HL-60 (cell line): Measurements from ENCODE around the gene DCP2.

Experiments used
- GABPA ChIP-seq: IDR thresholded peaks from 2 replicates; pipeline ENCODE4 v1.6.1; 2012; ENCODE audit warnings: low read depth
- POLR2AphosphoS5 ChIP-seq: IDR thresholded peaks from 2 replicates; pipeline ENCODE4 v1.6.1; 2012; ENCODE audit warnings: low read depth
- TF ChIP-seq, protein P1 (sequence below): IDR thresholded peaks from 2 replicates; pipeline ENCODE4 v1.6.1; 2012; ENCODE audit warnings: low read depth; ENCODE audit not compliant: insufficient replicate concordance
- TF ChIP-seq, protein P2 (sequence below): IDR thresholded peaks from one replicate; pipeline ENCODE4 v1.5.1; 2011; ENCODE audit warnings: low read length, control low read depth, inconsistent platforms; ENCODE audit not compliant: insufficient read depth

DNA sequence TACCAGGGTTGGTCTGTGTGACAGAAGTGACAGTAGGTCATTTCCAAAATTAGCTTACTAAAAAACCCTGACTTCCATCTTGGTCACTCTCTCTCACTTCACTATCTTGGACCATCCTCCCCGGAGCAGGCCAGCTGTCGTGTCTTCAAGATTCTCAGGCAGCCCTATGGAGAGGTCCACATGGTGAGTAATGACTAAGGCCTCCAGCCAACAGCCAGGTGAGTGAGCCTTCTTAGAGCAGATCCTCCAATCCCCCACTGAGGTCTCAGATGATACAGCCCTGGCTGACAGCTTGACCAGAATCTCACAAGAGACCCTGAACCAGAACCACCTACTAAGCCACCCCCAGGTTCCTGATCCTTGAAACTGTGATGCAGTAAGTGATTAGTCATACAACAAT lies 92.0 kb downstream of the DCP2 start:
- no peak for TF ChIP-seq POLR2AphosphoS5
- TF ChIP-seq, protein P1, sequence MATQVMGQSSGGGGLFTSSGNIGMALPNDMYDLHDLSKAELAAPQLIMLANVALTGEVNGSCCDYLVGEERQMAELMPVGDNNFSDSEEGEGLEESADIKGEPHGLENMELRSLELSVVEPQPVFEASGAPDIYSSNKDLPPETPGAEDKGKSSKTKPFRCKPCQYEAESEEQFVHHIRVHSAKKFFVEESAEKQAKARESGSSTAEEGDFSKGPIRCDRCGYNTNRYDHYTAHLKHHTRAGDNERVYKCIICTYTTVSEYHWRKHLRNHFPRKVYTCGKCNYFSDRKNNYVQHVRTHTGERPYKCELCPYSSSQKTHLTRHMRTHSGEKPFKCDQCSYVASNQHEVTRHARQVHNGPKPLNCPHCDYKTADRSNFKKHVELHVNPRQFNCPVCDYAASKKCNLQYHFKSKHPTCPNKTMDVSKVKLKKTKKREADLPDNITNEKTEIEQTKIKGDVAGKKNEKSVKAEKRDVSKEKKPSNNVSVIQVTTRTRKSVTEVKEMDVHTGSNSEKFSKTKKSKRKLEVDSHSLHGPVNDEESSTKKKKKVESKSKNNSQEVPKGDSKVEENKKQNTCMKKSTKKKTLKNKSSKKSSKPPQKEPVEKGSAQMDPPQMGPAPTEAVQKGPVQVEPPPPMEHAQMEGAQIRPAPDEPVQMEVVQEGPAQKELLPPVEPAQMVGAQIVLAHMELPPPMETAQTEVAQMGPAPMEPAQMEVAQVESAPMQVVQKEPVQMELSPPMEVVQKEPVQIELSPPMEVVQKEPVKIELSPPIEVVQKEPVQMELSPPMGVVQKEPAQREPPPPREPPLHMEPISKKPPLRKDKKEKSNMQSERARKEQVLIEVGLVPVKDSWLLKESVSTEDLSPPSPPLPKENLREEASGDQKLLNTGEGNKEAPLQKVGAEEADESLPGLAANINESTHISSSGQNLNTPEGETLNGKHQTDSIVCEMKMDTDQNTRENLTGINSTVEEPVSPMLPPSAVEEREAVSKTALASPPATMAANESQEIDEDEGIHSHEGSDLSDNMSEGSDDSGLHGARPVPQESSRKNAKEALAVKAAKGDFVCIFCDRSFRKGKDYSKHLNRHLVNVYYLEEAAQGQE, result no peak
- TF ChIP-seq, protein P2, sequence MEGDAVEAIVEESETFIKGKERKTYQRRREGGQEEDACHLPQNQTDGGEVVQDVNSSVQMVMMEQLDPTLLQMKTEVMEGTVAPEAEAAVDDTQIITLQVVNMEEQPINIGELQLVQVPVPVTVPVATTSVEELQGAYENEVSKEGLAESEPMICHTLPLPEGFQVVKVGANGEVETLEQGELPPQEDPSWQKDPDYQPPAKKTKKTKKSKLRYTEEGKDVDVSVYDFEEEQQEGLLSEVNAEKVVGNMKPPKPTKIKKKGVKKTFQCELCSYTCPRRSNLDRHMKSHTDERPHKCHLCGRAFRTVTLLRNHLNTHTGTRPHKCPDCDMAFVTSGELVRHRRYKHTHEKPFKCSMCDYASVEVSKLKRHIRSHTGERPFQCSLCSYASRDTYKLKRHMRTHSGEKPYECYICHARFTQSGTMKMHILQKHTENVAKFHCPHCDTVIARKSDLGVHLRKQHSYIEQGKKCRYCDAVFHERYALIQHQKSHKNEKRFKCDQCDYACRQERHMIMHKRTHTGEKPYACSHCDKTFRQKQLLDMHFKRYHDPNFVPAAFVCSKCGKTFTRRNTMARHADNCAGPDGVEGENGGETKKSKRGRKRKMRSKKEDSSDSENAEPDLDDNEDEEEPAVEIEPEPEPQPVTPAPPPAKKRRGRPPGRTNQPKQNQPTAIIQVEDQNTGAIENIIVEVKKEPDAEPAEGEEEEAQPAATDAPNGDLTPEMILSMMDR, result no peak
- TF ChIP-seq GABPA, result no peak
